ENCODE results near the gene TMCC3. TPM values are rescaled to one million over a fixed set of nuclear protein-coding genes. Genes with fewer than 3 reads are reported as not detected.

The TMCC3 gene
- total and polyA plus RNA-seq, 2 experiments from 2014 or later: 1.4 to 3.6 TPM

GRCh38 chr12:94531196-94531720 lies 119.1 kb downstream of the TMCC3 start (continued):
- TF ChIP-seq ZNF462 (CRISPR knock-in tag; IDR thresholded peaks at IDR 0.05) (no peak), CREB1 (CRISPR knock-in tag; IDR thresholded peaks at IDR 0.05; ENCODE audit: low read depth) (no peak), EZH2 (IDR thresholded peaks at IDR 0.05; ENCODE audit: low read depth, unreplicated experiment) (no peak), ETS1 (IDR thresholded peaks at IDR 0.05) (no peak), ZNF331 (CRISPR knock-in tag; IDR thresholded peaks at IDR 0.05; ENCODE audit: low read depth) (no peak), CTCF (conservative IDR thresholded peaks at IDR 0.05; ENCODE audit: low read depth in 2 of 2) (no peak), JUNB (IDR thresholded peaks at IDR 0.05; ENCODE audit: unreplicated experiment) (no peak), EZH2phosphoT487 (IDR thresholded peaks at IDR 0.05; ENCODE audit: unreplicated experiment) (no peak), NANOG (IDR thresholded peaks at IDR 0.05; ENCODE audit: borderline replicate concordance) (no peak), ZNF114 (CRISPR knock-in tag; IDR thresholded peaks at IDR 0.05) (no peak)

All from GM23338 (cell line).